SK-N-MC (cell line): ENCODE data around the gene DVL1.

ENCODE experiments used
- DNase-seq: peaks from one replicate; pipeline ENCODE4 v3.0.0-alpha.2; 2011; ENCODE audit warnings: low read depth, low spot score
- H3K27ac ChIP-seq: fragments of 200-600 bp; sonication (generic); 2 replicates; pipeline ENCODE4 v1.5.1; 2016; ENCODE audit warnings: mixed run types
- H3K36me3 ChIP-seq: fragments of 200-600 bp; sonication (generic); 2 replicates; pipeline ENCODE4 v1.6.1; 2017; ENCODE audit warnings: antibody characterized with exemption, low read length, mixed read lengths; ENCODE audit not compliant: insufficient read depth
- H3K4me3 ChIP-seq: fragments of 200-600 bp; sonication (generic); 2 replicates; pipeline ENCODE4 v1.5.1; 2016
- H3K9ac ChIP-seq: fragments of 200-600 bp; sonication (generic); 2 replicates; pipeline ENCODE4 v1.8.0; 2017; ENCODE audit warnings: mixed run types, mixed read lengths; ENCODE audit not compliant: insufficient read length
- H3K9me3 ChIP-seq: fragments of 200-600 bp; sonication (generic); 2 replicates; pipeline ENCODE4 v1.6.1; 2017; ENCODE audit warnings: low read depth, mild to moderate bottlenecking, antibody characterized with exemption, low read length, moderate library complexity, mixed read lengths
- EZH2 ChIP-seq: fragments of 200-600 bp; sonication (generic); IDR thresholded peaks from one replicate; pipeline ENCODE4 v1.6.1; 2017; ENCODE audit warnings: antibody characterized with exemption
- FOXP2 ChIP-seq: optimal IDR thresholded peaks from 2 replicates; pipeline ENCODE3; 2011; ENCODE audit warnings: mild to moderate bottlenecking, moderate library complexity; ENCODE audit not compliant: insufficient read depth; ENCODE audit errors: extremely low read length, control extremely low read depth
- POLR2AphosphoS5 ChIP-seq: IDR thresholded peaks from 2 replicates; pipeline ENCODE4 v1.6.1; 2012; ENCODE audit warnings: mild to moderate bottlenecking, low read depth, low read length, borderline replicate concordance

DVL1 gene

GRCh38 chr1:1305300-1306069 lies 43.7 kb downstream of the DVL1 start:
- Histone ChIP-seq H3K9me3 (no peaks in the 10 kb centered on the region), H3K9ac (peak overlapping the region; percentile 66), H3K36me3 (no peaks in the 10 kb centered on the region; the same call in 1 of the 2 replicates), H3K4me3 (peak overlapping the region; percentile 85), H3K27ac (peak overlapping the region; percentile 80)
- TF ChIP-seq FOXP2 (no peak), POLR2AphosphoS5 (peak; percentile 38; the same call in 1 of the 2 replicates)
- no peak for DNase-seq

GRCh38 chr1:1304331-1305299 lies 44.6 kb downstream of the DVL1 start:
- peak overlapping the region; percentile 85 for H3K4me3 ChIP-seq
- H3K9ac ChIP-seq, result peak overlapping the region; percentile 66
- H3K9me3 ChIP-seq, result no peaks in the 10 kb centered on the region
- TF ChIP-seq POLR2AphosphoS5 (peak; percentile 62; the same call in 1 of the 2 replicates), FOXP2 (no peak), EZH2 (no peak)
- DNase-seq, result peak; percentile 61
- H3K36me3 ChIP-seq, result no peaks in the 10 kb centered on the region
- H3K27ac ChIP-seq, result peak overlapping the region; percentile 80

DNA sequence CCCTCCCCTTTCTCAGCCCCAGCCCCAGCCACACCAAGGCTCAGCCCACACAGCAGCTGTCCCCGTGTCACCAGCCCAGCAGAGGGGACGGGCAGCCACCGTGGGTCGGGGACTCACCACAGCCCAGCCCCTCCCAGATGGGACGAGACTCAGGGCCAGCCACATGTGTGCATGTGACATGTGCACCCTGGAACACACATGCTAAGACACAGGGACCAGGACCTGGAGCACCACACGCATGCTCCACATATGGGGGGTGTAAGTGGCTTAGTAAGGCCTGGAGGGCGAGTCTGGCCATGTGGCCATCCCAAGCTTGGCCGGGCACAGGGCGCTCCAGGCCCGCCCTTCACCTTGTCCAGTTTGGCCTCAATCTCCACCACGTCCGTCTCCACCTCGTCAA lies 45.5 kb downstream of the DVL1 start:
- no peak for DNase-seq
- TF ChIP-seq POLR2AphosphoS5 (0 out of 2 replicates have a peak, but pooled peaks have one; percentile 8), EZH2 (no peak), FOXP2 (no peak)
- Histone ChIP-seq H3K36me3 (no peaks in the 10 kb centered on the region), H3K9ac (peak overlapping the region; percentile 66), H3K27ac (no peak overlapping the region), H3K4me3 (no peak overlapping the region), H3K9me3 (no peaks in the 10 kb centered on the region)

DNA sequence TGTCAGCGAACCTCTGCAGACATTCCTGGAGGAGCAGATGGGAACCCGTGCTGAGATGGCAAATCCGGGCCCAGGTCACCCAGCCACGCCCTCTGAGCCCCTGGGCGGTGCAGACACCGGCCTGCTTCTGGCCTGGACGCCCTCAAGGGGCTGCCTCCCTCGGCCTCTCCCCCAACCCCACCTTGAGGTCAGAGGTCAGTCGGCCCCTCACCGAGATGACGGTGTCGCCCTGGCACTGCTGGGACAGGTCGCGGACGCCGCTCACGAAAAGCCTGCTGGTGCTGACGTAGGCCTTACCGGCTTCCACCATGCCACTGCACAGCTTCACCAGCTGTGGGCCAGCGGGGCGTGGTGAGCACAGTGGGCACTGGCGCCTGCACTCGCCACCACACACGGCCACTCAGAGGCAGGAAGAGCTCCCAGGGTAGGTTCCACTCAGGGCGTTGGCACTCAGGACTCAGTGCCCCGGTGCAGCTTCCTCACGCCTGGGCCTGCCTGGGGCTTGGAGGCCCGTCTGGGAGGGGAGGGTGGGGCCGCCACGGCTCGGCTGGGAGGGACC lies 46.2 kb downstream of the DVL1 start:
- Histone ChIP-seq H3K36me3 (no peaks in the 10 kb centered on the region), H3K27ac (no peak overlapping the region), H3K9ac (no peak overlapping the region), H3K9me3 (no peaks in the 10 kb centered on the region), H3K4me3 (no peak overlapping the region)
- DNase-seq, result no peak
- TF ChIP-seq EZH2 (no peak), FOXP2 (no peak), POLR2AphosphoS5 (no peak)

- no peak for TF ChIP-seq EZH2
- TF ChIP-seq FOXP2, result no peak
- TF ChIP-seq POLR2AphosphoS5, result no peak
- Histone ChIP-seq H3K9ac (no peak overlapping the region), H3K27ac (no peak overlapping the region), H3K9me3 (no peaks in the 10 kb centered on the region), H3K4me3 (no peak overlapping the region), H3K36me3 (no peaks in the 10 kb centered on the region)
- no peak for DNase-seq
Measured at GRCh38 chr1:1302006-1302430, 47.2 kb downstream of the DVL1 start.

DNA sequence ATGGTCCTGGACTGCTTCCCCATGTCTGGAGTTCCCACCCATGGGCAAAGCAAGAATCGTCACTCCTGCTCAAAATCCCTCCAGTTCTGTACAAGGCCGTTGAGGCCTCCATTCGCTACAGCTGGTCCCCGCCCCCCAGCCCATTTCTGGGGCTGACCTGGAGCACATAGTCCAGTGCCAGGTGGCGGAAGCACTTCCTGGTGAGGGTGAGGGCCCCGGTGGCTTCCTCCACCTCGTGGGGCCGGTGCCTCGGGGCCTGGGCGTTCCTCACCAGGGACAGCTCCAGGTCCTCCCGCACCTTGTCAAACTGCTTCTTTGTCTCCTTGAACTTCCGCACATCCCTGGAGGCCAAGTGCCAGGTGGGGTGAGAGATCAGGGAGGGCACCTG lies 48.9 kb downstream of the DVL1 start:
- DNase-seq, result no peak
- Histone ChIP-seq H3K9me3 (no peaks in the 10 kb centered on the region), H3K9ac (no peak overlapping the region), H3K4me3 (no peak overlapping the region), H3K36me3 (no peaks in the 10 kb centered on the region), H3K27ac (no peak overlapping the region)
- TF ChIP-seq FOXP2 (no peak), EZH2 (no peak), POLR2AphosphoS5 (no peak)

GRCh38 chr1:1299686-1300351 lies 49.4 kb downstream of the DVL1 start:
- H3K4me3 ChIP-seq, result no peak overlapping the region
- H3K27ac ChIP-seq, result no peak overlapping the region
- TF ChIP-seq FOXP2 (no peak), POLR2AphosphoS5 (no peak), EZH2 (no peak)
- no peak overlapping the region for H3K9ac ChIP-seq
- no peaks in the 10 kb centered on the region for H3K9me3 ChIP-seq
- no peak for DNase-seq
- H3K36me3 ChIP-seq, result no peaks in the 10 kb centered on the region
